ENCODE measurements around the gene SHLD3. TPM values are rescaled to one million over a fixed set of nuclear protein-coding genes. Genes with fewer than 3 reads are reported as not detected.
"Not testable (repeated sequence)": the region's sequence is repeated elsewhere in the genome, so short reads cannot be mapped to it uniquely, and the experiment has no call there.

SHLD3 gene
- total RNA-seq, 1 donor from 2014 or later = 4.0 TPM

GRCh38 chr5:65663804-65664521, 39.1 kb downstream of the SHLD3 start:
- H3K9me3 Mint-ChIP-seq = no peaks in the 10 kb centered on the region
- H3K27me3 Mint-ChIP-seq (ENCODE audit: low read depth) = no peaks in the 10 kb centered on the region
- peak overlapping the region; percentile 26 for H3K27ac Mint-ChIP-seq
- TF ChIP-seq CTCF (IDR thresholded peaks at IDR 0.05; ENCODE audit: unreplicated experiment) = peak; percentile 72
- peaks cover 15% of the 10 kb centered on the region for H3K36me3 Mint-ChIP-seq
- DNase-seq (ENCODE audit: low spot score in 2 of 2, unreplicated experiment in 2 of 2) = no peak
- H3K4me1 Mint-ChIP-seq = no peaks in the 10 kb centered on the region
- H3K4me3 Mint-ChIP-seq = no peak overlapping the region

DNA sequence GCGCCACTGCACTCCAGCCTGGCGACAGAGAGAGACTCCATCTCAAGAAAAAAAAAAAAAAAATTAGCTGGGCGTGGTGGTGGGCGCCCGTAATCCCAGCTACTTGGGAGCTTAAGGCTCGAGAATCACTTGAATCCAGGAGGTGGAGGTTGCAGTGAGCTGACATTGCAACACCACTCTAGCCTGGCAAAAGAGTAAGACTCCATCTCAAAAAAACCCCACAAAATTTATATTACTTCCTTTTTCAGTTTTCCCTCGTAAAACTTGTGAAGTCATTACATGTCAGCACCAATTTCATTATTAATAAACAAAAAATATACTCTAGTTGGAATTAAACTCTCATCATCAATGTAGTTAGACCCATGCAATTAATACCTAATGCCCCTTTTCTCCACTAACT, 43.9 kb downstream of the SHLD3 start:
- Mint-ChIP-seq H3K36me3 (peaks cover 3% of the 10 kb centered on the region), H3K4me1 (no peaks in the 10 kb centered on the region), H3K9me3 (no peaks in the 10 kb centered on the region), H3K27ac (no peak overlapping the region), H3K4me3 (no peak overlapping the region), H3K27me3 (ENCODE audit: low read depth) (no peaks in the 10 kb centered on the region)
- no peak for DNase-seq (ENCODE audit: low spot score in 2 of 2, unreplicated experiment in 2 of 2)
- TF ChIP-seq CTCF (IDR thresholded peaks at IDR 0.05; ENCODE audit: unreplicated experiment) = no peak

GRCh38 chr5:65672796-65673195, 48.0 kb downstream of the SHLD3 start:
- Mint-ChIP-seq H3K27me3 (ENCODE audit: low read depth) (no peaks in the 10 kb centered on the region), H3K27ac (no peak overlapping the region), H3K36me3 (peaks cover 6% of the 10 kb centered on the region), H3K9me3 (no peaks in the 10 kb centered on the region), H3K4me1 (no peaks in the 10 kb centered on the region), H3K4me3 (no peak overlapping the region)
- DNase-seq (ENCODE audit: low spot score in 2 of 2, unreplicated experiment in 2 of 2) = no peak
- TF ChIP-seq CTCF (IDR thresholded peaks at IDR 0.05; ENCODE audit: unreplicated experiment) = no peak

DNA sequence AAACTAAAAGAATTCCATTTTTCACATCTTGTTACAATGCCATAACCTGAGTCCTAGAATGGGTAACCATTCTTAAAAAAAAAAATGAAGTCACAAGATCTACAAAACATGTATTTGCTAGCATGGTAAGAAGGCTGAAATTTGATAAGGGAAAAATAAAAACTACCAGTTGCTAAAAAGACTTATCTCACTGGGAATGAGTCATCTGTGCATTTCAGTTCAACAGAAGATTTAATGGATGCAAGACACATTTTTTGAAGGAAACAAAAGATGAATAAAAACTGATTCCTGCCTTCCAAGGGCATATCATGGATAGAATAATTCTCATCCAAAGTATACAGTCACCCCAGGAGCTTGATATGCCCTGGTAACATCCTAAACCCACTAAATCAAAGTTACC, 49.9 kb downstream of the SHLD3 start:
- no peaks in the 10 kb centered on the region for H3K27me3 Mint-ChIP-seq (ENCODE audit: low read depth)
- H3K27ac Mint-ChIP-seq = no peak overlapping the region
- H3K4me1 Mint-ChIP-seq = no peaks in the 10 kb centered on the region
- no peak overlapping the region for H3K4me3 Mint-ChIP-seq
- TF ChIP-seq CTCF (IDR thresholded peaks at IDR 0.05; ENCODE audit: unreplicated experiment) = no peak
- no peak for DNase-seq (ENCODE audit: low spot score in 2 of 2, unreplicated experiment in 2 of 2)
- peaks cover 16% of the 10 kb centered on the region for H3K36me3 Mint-ChIP-seq
- H3K9me3 Mint-ChIP-seq = peaks cover 5% of the 10 kb centered on the region

GRCh38 chr5:65676056-65676455, 51.2 kb downstream of the SHLD3 start:
- not testable (repeated sequence) for H3K9me3 Mint-ChIP-seq; H3K4me1 Mint-ChIP-seq; DNase-seq (ENCODE audit: low spot score in 2 of 2, unreplicated experiment in 2 of 2); H3K27ac Mint-ChIP-seq; H3K27me3 Mint-ChIP-seq (ENCODE audit: low read depth); H3K4me3 Mint-ChIP-seq
- peaks cover 21% of the 10 kb centered on the region for H3K36me3 Mint-ChIP-seq

Other genes with a start within 250 kb of the SHLD3 start
- 17.3 to 20.6 TPM (median 17.7 TPM) in 3 replicates for gene ADAMTS6, start 143.1 kb upstream of the SHLD3 start, total RNA-seq
- 23.3 to 26.2 TPM (median 25.3 TPM) in 3 replicates for gene CENPK, start 61.9 kb upstream of the SHLD3 start, total RNA-seq
- gene PPWD1, start 61.7 kb upstream of the SHLD3 start, total RNA-seq = 53.3 to 56.8 TPM (median 54.6 TPM) in 3 replicates
- 18.1 to 20.4 TPM (median 18.9 TPM) in 3 replicates for gene TRIM23, start 694 bp upstream of the SHLD3 start, total RNA-seq
- gene TRAPPC13, start within 50 bp of the SHLD3 start, total RNA-seq = 21.7 to 21.8 TPM (median 21.8 TPM) in 3 replicates
- 6.4 to 9.4 TPM (median 8.6 TPM) in 3 replicates for gene SGTB, start 97.1 kb downstream of the SHLD3 start, total RNA-seq
- gene NLN, start 97.2 kb downstream of the SHLD3 start, total RNA-seq = 42.5 to 43.4 TPM (median 42.8 TPM) in 3 replicates